Esophagus muscularis mucosa (tissue), 4 donors: ENCODE results near the gene ABHD16B.

Experiments used
- CTCF ChIP-seq, 3 experiments: fragments of 200-600 bp in 2 of 3; fragments of 450-650 bp in 1 of 3; sonication (generic) in 2 of 3; IDR thresholded peaks; one replicate each; pipeline ENCODE4 v1.5.1; 2017 to 2019; ENCODE audit warnings: antibody characterized with exemption in 3 of 3, mild to moderate bottlenecking in 2 of 3, moderate library complexity in 1 of 3
- EP300 ChIP-seq: sonication (generic); formaldehyde crosslinking; IDR thresholded peaks from one replicate; pipeline ENCODE4 v1.6.1; 2017; ENCODE audit warnings: antibody characterized with exemption
- POLR2A ChIP-seq: fragments of 450-650 bp; IDR thresholded peaks from one replicate; pipeline ENCODE4 v1.6.1; 2017; ENCODE audit warnings: antibody characterized with exemption, moderate library complexity, mild to moderate bottlenecking, low read depth
- POLR2AphosphoS5 ChIP-seq, 2 donors: sonication (generic); formaldehyde crosslinking; IDR thresholded peaks; one replicate each; pipeline ENCODE4 v1.6.1; 2017; ENCODE audit warnings: antibody characterized with exemption in 2 of 2

- TF ChIP-seq POLR2A, result no peak
- TF ChIP-seq CTCF (IDR thresholded peaks at IDR 0.05), result no peak
- TF ChIP-seq POLR2AphosphoS5 (IDR thresholded peaks at IDR 0.05), result no peak
- TF ChIP-seq EP300, result no peak
Observed at GRCh38 chr20:63908008-63908682, 46.8 kb downstream of the ABHD16B start.
